NB4 (cell line): ENCODE measurements around the gene ZNF236.

Experiments used
- CTCF ChIP-seq: IDR thresholded peaks from one replicate; pipeline ENCODE4 v1.5.1; 2012; ENCODE audit warnings: low read depth, low read length
- MYC ChIP-seq: IDR thresholded peaks from 2 replicates; pipeline ENCODE4 v1.6.1; 2011; ENCODE audit warnings: low read depth, low read length
- POLR2A ChIP-seq: IDR thresholded peaks from 2 replicates; pipeline ENCODE4 v1.6.1; 2011; ENCODE audit warnings: mild to moderate bottlenecking; ENCODE audit not compliant: insufficient read length; ENCODE audit errors: extremely low read depth
- TF ChIP-seq, protein P1 (sequence below): IDR thresholded peaks from 2 replicates; pipeline ENCODE4 v1.6.1; 2011; ENCODE audit warnings: low read depth, low read length

GRCh38 chr18:76975577-76976110, 153.3 kb downstream of the ZNF236 start:
- TF ChIP-seq CTCF (no peak), POLR2A (no peak), MYC (no peak)
- TF ChIP-seq, protein P1, sequence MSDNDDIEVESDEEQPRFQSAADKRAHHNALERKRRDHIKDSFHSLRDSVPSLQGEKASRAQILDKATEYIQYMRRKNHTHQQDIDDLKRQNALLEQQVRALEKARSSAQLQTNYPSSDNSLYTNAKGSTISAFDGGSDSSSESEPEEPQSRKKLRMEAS = no peak
